H9 (cell line): Measurements from ENCODE around the gene SLC35A4. TPM values are rescaled to one million over a fixed set of nuclear protein-coding genes. Genes with fewer than 3 reads are reported as not detected.

Experiments
- DNase-seq: peaks from one replicate; pipeline ENCODE4 v3.0.0-alpha.2; 2017
- H2AFZ ChIP-seq: one replicate; pipeline ENCODE4 v1.6.1; 2013; ENCODE audit warnings: mild to moderate bottlenecking, low read length, control low read depth, moderate library complexity
- H2AK5ac ChIP-seq: 2 replicates; pipeline ENCODE4 v1.6.1; 2013; ENCODE audit warnings: low read length, control low read depth, mixed read lengths; ENCODE audit not compliant: insufficient read length
- H2BK120ac ChIP-seq: one replicate; pipeline ENCODE4 v1.6.1; 2013; ENCODE audit warnings: low read depth, mild to moderate bottlenecking, low read length, control low read depth, inconsistent platforms; ENCODE audit not compliant: poor library complexity, severe bottlenecking
- H2BK12ac ChIP-seq: 2 replicates; pipeline ENCODE4 v1.6.1; 2013; ENCODE audit warnings: low read length, control low read depth, mixed read lengths, low read depth; ENCODE audit not compliant: insufficient read length
- H2BK15ac ChIP-seq: 2 replicates; pipeline ENCODE4 v1.6.1; 2013; ENCODE audit warnings: low read depth, low read length, control low read depth
- H2BK20ac ChIP-seq: one replicate; pipeline ENCODE4 v1.6.1; 2013; ENCODE audit warnings: low read depth, mild to moderate bottlenecking, low read length, control low read depth, inconsistent platforms; ENCODE audit not compliant: poor library complexity, severe bottlenecking
- H2BK5ac ChIP-seq: 2 replicates; pipeline ENCODE4 v1.6.1; 2013; ENCODE audit warnings: low read length, control low read depth, mixed read lengths; ENCODE audit not compliant: insufficient read length
- H3K14ac ChIP-seq: 2 replicates; pipeline ENCODE4 v1.6.1; 2013; ENCODE audit warnings: low read length, control low read depth; ENCODE audit not compliant: insufficient read depth
- H3K18ac ChIP-seq: 2 replicates; pipeline ENCODE4 v1.6.1; 2013; ENCODE audit warnings: low read depth, mild to moderate bottlenecking, mixed read lengths, low read length, control low read depth; ENCODE audit not compliant: insufficient read length
- H3K23ac ChIP-seq: 2 replicates; pipeline ENCODE4 v1.6.1; 2013; ENCODE audit warnings: low read length, control low read depth, mixed read lengths, low read depth; ENCODE audit not compliant: insufficient read length
- H3K23me2 ChIP-seq: 2 replicates; pipeline ENCODE4 v1.6.1; 2013; ENCODE audit warnings: low read depth, mild to moderate bottlenecking, mixed read lengths, low read length, control low read depth; ENCODE audit not compliant: insufficient read length, poor library complexity, severe bottlenecking
- H3K27ac ChIP-seq: 2 replicates; pipeline ENCODE4 v1.5.1; 2013; ENCODE audit warnings: low read length, control low read depth, mixed read lengths, low read depth; ENCODE audit not compliant: insufficient read length
- H3K27me3 ChIP-seq: 2 replicates; pipeline ENCODE4 v1.6.1; 2013; ENCODE audit warnings: low read length, control low read depth, inconsistent platforms; ENCODE audit not compliant: insufficient read depth
- H3K4ac ChIP-seq: 2 replicates; pipeline ENCODE4 v1.6.1; 2013; ENCODE audit warnings: low read depth, mild to moderate bottlenecking, control low read depth, inconsistent platforms, low read length, moderate library complexity
- H3K4me1 ChIP-seq: 2 replicates; pipeline ENCODE4 v1.6.1; 2013; ENCODE audit warnings: low read length, control low read depth, inconsistent platforms; ENCODE audit not compliant: insufficient read depth
- H3K4me2 ChIP-seq: 2 replicates; pipeline ENCODE4 v1.6.1; 2013; ENCODE audit warnings: low read length, control low read depth, mixed read lengths; ENCODE audit not compliant: insufficient read length, insufficient read depth
- H3K56ac ChIP-seq: 2 replicates; pipeline ENCODE4 v1.6.1; 2013; ENCODE audit warnings: low read depth, mild to moderate bottlenecking, mixed read lengths, low read length, control low read depth; ENCODE audit not compliant: insufficient read length
- H3K79me1 ChIP-seq: 2 replicates; pipeline ENCODE4 v1.6.1; 2013; ENCODE audit warnings: low read depth, mild to moderate bottlenecking, moderate library complexity, low read length, control low read depth, inconsistent platforms; ENCODE audit not compliant: insufficient read depth, poor library complexity, severe bottlenecking
- H3K79me2 ChIP-seq: 2 replicates; pipeline ENCODE4 v1.6.1; 2013; ENCODE audit warnings: low read length, control low read depth, inconsistent platforms; ENCODE audit not compliant: insufficient read depth
- H3K9ac ChIP-seq: 2 replicates; pipeline ENCODE4 v1.6.1; 2013; ENCODE audit warnings: low read length, control low read depth, mixed read lengths; ENCODE audit not compliant: insufficient read length; ENCODE audit errors: extremely low read depth
- H3K9me3 ChIP-seq: one replicate; pipeline ENCODE4 v1.6.1; 2013; ENCODE audit warnings: low read depth, low read length, inconsistent platforms; ENCODE audit not compliant: control insufficient read depth
- H3T11ph ChIP-seq: one replicate; pipeline ENCODE4 v1.6.1; 2013; ENCODE audit warnings: mild to moderate bottlenecking, low read length, control low read depth, inconsistent platforms
- H4K20me1 ChIP-seq: one replicate; pipeline ENCODE4 v1.6.1; 2013; ENCODE audit not compliant: control insufficient read depth, insufficient read length, insufficient read depth
- H4K5ac ChIP-seq: 2 replicates; pipeline ENCODE4 v1.6.1; 2013; ENCODE audit warnings: low read depth, mild to moderate bottlenecking, mixed read lengths, low read length, control low read depth; ENCODE audit not compliant: insufficient read length
- H4K8ac ChIP-seq: replicated peaks from 2 replicates; pipeline ENCODE4 v1.6.1; 2013; ENCODE audit warnings: low read length, control low read depth, mixed read lengths, low read depth; ENCODE audit not compliant: insufficient read length
- H4K91ac ChIP-seq: 2 replicates; pipeline ENCODE4 v1.6.1; 2013; ENCODE audit warnings: low read depth, mild to moderate bottlenecking, moderate library complexity, mixed read lengths, low read length, control low read depth; ENCODE audit not compliant: insufficient read length
- H3K27ac Mint-ChIP-seq, 3 experiments: 2 replicates in 2 of 3; 3 replicates in 1 of 3; pipeline ENCODE4 v1.8.0; 2020 to 2021; ENCODE audit warnings: mixed read lengths in 3 of 3, mild to moderate bottlenecking in 1 of 3, moderate library complexity in 1 of 3
- H3K27me3 Mint-ChIP-seq: 2 replicates; pipeline ENCODE4 v1.8.0; 2021; ENCODE audit warnings: low read depth, mild to moderate bottlenecking, moderate library complexity, mixed read lengths
- H3K36me3 Mint-ChIP-seq, 3 experiments: 2 replicates in 2 of 3; 3 replicates in 1 of 3; pipeline ENCODE4 v1.8.0; 2020 to 2021; ENCODE audit warnings: low read depth in 3 of 3, mixed read lengths in 3 of 3; ENCODE audit not compliant: insufficient read depth in 1 of 3
- H3K4me1 Mint-ChIP-seq, 2 experiments: 2 replicates each; pipeline ENCODE4 v1.8.0; 2020; ENCODE audit warnings: mixed read lengths in 2 of 2
- H3K4me3 Mint-ChIP-seq, 2 experiments: 2 replicates in 1 of 2; 3 replicates in 1 of 2; pipeline ENCODE4 v1.8.0; 2020 to 2021; ENCODE audit warnings: mild to moderate bottlenecking in 2 of 2, mixed read lengths in 2 of 2, moderate library complexity in 1 of 2
- H3K9me3 Mint-ChIP-seq, 2 experiments: 2 replicates in 1 of 2; 3 replicates in 1 of 2; pipeline ENCODE4 v1.8.0; 2020; ENCODE audit warnings: mild to moderate bottlenecking in 2 of 2, mixed read lengths in 2 of 2, moderate library complexity in 1 of 2
- total RNA-seq: library from RNA; stranded (reverse); gene quantifications from 2 replicates; pipeline ENCODE4 v1.2.1, GENCODE V29; 2021
- TF ChIP-seq, protein P1 (sequence below): fragments of 200-600 bp; sonication (generic); conservative IDR thresholded peaks from 3 replicates; pipeline ENCODE4 v1.8.0; 2021; ENCODE audit warnings: antibody characterized with exemption, mild to moderate bottlenecking

The SLC35A4 gene
- total RNA-seq, 1 experiment from 2014 or later: 92.0 TPM

DNA sequence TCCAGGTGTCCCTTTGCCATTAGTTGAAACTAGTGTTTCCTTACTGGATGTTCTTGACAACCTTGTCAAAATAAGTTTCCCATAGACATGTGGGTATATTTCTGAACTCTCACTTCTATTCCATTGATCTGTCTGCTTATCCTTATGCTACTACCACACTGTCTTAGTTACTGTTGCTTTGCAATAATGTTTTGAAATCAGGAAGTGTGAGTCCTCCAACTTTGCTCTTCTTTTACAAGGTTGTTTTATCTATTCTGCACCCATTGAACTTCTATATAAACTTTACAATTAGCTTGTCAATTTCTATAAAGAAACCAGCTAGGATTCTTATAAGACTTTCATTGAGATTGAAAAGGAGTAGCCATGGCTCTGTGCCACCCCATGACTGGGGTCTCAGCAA is 44.1 kb downstream of the SLC35A4 start:
- Histone ChIP-seq H2AK5ac (no peak overlapping the region), H3K79me1 (no peaks in the 10 kb centered on the region), H3K14ac (no peak overlapping the region), H3K79me2 (no peaks in the 10 kb centered on the region), H3K4me2 (no peak overlapping the region), H2BK12ac (no peak overlapping the region), H3K23me2 (no peaks in the 10 kb centered on the region), H3K9me3 (no peaks in the 10 kb centered on the region), H2AFZ (no peak overlapping the region), H3K4ac (no peak overlapping the region), H2BK120ac (no peak overlapping the region), H4K5ac (no peak overlapping the region), H4K20me1 (no peaks in the 10 kb centered on the region), H2BK15ac (no peak overlapping the region; the same call in 1 of the 2 replicates), H4K91ac (no peak overlapping the region), H3K27me3 (no peaks in the 10 kb centered on the region), H3K9ac (no peak overlapping the region), H3K27ac (no peak overlapping the region), H3K18ac (no peak overlapping the region), H3K56ac (no peak overlapping the region), H2BK20ac (no peak overlapping the region), H3T11ph (no peak overlapping the region), H2BK5ac (no peak overlapping the region), H3K23ac (no peak overlapping the region), H3K4me1 (no peaks in the 10 kb centered on the region), H4K8ac (no peak overlapping the region)
- H3K4me1 Mint-ChIP-seq: no peaks in the 10 kb centered on the region
- peaks cover 0 to 3% (median 2%) of the 10 kb centered on the region in 3 experiments; a peak in 1 of 7 replicates for H3K36me3 Mint-ChIP-seq
- peaks cover 5% of the 10 kb centered on the region for H3K27me3 Mint-ChIP-seq
- H3K4me3 Mint-ChIP-seq: no peak overlapping the region
- no peak overlapping the region; a peak in 1 of 7 replicates for H3K27ac Mint-ChIP-seq
- no peak for DNase-seq
- TF ChIP-seq, protein P1, sequence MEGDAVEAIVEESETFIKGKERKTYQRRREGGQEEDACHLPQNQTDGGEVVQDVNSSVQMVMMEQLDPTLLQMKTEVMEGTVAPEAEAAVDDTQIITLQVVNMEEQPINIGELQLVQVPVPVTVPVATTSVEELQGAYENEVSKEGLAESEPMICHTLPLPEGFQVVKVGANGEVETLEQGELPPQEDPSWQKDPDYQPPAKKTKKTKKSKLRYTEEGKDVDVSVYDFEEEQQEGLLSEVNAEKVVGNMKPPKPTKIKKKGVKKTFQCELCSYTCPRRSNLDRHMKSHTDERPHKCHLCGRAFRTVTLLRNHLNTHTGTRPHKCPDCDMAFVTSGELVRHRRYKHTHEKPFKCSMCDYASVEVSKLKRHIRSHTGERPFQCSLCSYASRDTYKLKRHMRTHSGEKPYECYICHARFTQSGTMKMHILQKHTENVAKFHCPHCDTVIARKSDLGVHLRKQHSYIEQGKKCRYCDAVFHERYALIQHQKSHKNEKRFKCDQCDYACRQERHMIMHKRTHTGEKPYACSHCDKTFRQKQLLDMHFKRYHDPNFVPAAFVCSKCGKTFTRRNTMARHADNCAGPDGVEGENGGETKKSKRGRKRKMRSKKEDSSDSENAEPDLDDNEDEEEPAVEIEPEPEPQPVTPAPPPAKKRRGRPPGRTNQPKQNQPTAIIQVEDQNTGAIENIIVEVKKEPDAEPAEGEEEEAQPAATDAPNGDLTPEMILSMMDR: no peak
- peaks cover 41 to 66% of the 10 kb centered on the region in 2 experiments for H3K9me3 Mint-ChIP-seq
